Lower leg skin (tissue), 4 donors: ENCODE data around the gene EN1. TPM values are rescaled to one million over a fixed set of nuclear protein-coding genes. Genes with fewer than 3 reads are reported as not detected.

Source experiments
- DNase-seq, 2 donors: peaks; one replicate each; pipeline ENCODE4 v3.0.0-alpha.2; 2019; ENCODE audit warnings: low spot score in 2 of 2
- H3K4me3 ChIP-seq: fragments of 200-600 bp; sonication (generic); 2 replicates; pipeline ENCODE4 v1.5.1; 2017; ENCODE audit warnings: mild to moderate bottlenecking, low read depth; ENCODE audit not compliant: poor library complexity, severe bottlenecking
- CTCF ChIP-seq, 3 donors: fragments of 450-650 bp; IDR thresholded peaks; one replicate each; pipeline ENCODE4 v1.5.1; 2016; ENCODE audit warnings: antibody characterized with exemption in 3 of 3, mild to moderate bottlenecking in 3 of 3, moderate library complexity in 2 of 3
- POLR2A ChIP-seq, 2 donors: fragments of 450-650 bp; IDR thresholded peaks; one replicate each; pipeline ENCODE4 v1.6.1; 2016 to 2017; ENCODE audit warnings: antibody characterized with exemption in 2 of 2, mild to moderate bottlenecking in 1 of 2, moderate library complexity in 1 of 2
- WGBS, 2 donors: methylation state at CpG; one replicate each; pipeline ENCODE4 v1.1.5; 2018; 5-methylcytosine and 5-hydroxymethylcytosine counted together
- intact Hi-C: fragments of 100-400 bp; cut with DNase I; formaldehyde crosslinking; loops from one replicate; pipeline ENCODE4 v1.15.0; 2023; ENCODE audit warnings: low total_unique reads
- total RNA-seq, 4 donors: library from RNA; depleted of rRNA; stranded (reverse); fragments of >200 nt; gene quantifications; one replicate each; pipeline ENCODE4 v1.1.0, GENCODE V29; 2016

EN1 gene
- total RNA-seq, 4 donors from 2014 or later = 10.2 to 23.2 (median 17.7) TPM

GRCh38 chr2:118808429-118808809 lies 39.0 kb downstream of the EN1 start:
- H3K4me3 ChIP-seq = no peak overlapping the region
- WGBS, 2 donors = 35 to 40% methylated on average over 16 of the region's 16 CpGs
- TF ChIP-seq CTCF (IDR thresholded peaks at IDR 0.05) = no peak
- no peak for TF ChIP-seq POLR2A (IDR thresholded peaks at IDR 0.05)
- intact Hi-C loops = no loop called here
- peak in 1 of 2 donors; percentile 84 for DNase-seq

DNA sequence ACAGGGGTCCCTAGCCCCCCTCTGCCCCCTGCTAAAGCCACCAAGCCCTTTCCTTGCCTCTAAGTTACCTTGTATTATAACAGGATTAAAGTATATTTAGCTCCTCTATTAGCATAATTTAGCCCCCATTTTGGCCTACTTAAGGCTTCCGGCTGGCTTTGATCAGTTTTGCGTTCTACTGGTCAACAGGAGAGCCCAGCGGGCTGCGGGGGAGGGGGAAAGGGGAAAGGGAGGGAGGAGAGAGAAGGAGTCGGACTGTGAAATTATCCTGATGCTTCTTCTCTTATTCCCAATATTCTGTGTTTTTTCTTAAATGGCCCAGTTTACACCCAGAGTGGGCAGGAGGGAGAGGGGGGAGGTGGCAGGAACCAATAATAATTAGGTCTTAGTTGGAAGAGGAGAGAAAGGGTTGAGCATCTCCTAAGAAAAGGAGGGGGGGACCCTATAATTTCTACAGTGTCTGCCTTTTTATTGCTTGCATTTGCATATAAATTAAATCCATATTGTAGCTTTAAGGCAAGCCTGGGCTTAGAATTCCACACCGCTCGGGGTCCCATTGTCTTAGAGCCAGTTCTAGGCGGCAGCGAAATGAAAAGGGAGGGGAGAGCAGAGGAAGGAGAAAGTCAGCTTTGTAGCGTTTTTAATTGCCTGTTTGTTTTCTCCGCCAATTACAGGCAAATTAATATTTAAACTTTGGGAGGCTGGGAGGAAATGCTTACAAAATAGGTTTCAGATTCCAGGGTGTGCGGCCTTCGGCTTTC lies 39.6 kb downstream of the EN1 start:
- intact Hi-C loops = no loop called here
- DNase-seq = no peak
- no peak for TF ChIP-seq CTCF (IDR thresholded peaks at IDR 0.05)
- TF ChIP-seq POLR2A (IDR thresholded peaks at IDR 0.05) = no peak
- H3K4me3 ChIP-seq = no peak overlapping the region
- WGBS, 2 donors = 40 to 58% methylated on average over 13 of the region's 13 CpGs

GRCh38 chr2:118806797-118807667 lies 40.4 kb downstream of the EN1 start:
- intact Hi-C loops = no loop called here
- WGBS, 2 donors = 43 to 48% methylated on average over 23 of the region's 23 CpGs

GRCh38 chr2:118805064-118805690 lies 42.3 kb downstream of the EN1 start:
- 48 to 59% methylated on average over 9 of the region's 9 CpGs for WGBS, 2 donors
- DNase-seq = no peak
- intact Hi-C loops = no loop called here
- TF ChIP-seq CTCF (IDR thresholded peaks at IDR 0.05) (no peak), POLR2A (IDR thresholded peaks at IDR 0.05) (no peak)
- H3K4me3 ChIP-seq = no peak overlapping the region

More at GRCh38 chr2:118806797-118807667, 40.4 kb downstream of the EN1 start:
- DNase-seq = peak in 1 of 2 donors; percentile 85
- no peak overlapping the region for H3K4me3 ChIP-seq
- TF ChIP-seq CTCF (IDR thresholded peaks at IDR 0.05) (no peak), POLR2A (IDR thresholded peaks at IDR 0.05) (no peak)

DNA sequence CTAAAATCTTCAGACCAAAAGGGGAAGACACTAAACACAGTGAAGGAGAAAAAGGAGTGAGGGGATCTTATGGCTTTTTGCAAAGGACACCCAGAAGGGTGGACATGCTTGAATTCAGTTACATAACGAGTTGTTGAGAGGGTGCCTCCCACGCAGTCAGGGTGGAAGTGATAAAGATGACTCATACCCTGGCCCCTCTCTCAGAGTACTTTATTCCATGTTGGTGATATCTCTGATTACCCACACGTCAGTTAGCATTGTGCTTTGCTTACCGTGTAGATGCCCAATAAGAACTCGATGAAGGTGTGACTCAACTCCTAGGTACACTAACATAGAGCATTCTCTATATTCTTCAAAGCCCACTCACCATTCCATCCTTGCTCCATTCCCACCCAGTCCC lies 44.4 kb downstream of the EN1 start:
- intact Hi-C loops = no loop called here
- no peak for DNase-seq
- TF ChIP-seq CTCF (IDR thresholded peaks at IDR 0.05) (no peak), POLR2A (IDR thresholded peaks at IDR 0.05) (no peak)
- 77 to 85% methylated on average over 5 of the region's 5 CpGs for WGBS, 2 donors
- H3K4me3 ChIP-seq = no peak overlapping the region
